GM12878 (cell line): Measurements from ENCODE around the gene VPS13C. TPM values are rescaled to one million over a fixed set of nuclear protein-coding genes. Genes with fewer than 3 reads are reported as not detected.

Experiments used
- ATAC-seq: fragments of 200-7000 bp; cut with Tn5 transposase; 3 replicates; pipeline ENCODE4 v1.9.1; 2020; ENCODE audit warnings: mild to moderate bottlenecking, moderate library complexity
- BruUV-seq: library from RNA; stranded (reverse); fragments of 400-500 nt; replicated peaks from 2 replicates; lab custom pipeline; 2021; lab: Mats Ljungman, UMichigan
- CTCF ChIA-PET: fragments of 300-600 bp; sonication (Branson Sonifier 250); formaldehyde crosslinking; extraction: SDS; loops from one replicate; lab custom pipeline; 2021; ENCODE audit warnings: inconsistent platforms; lab: Yijun Ruan, JAX
- POLR2A ChIA-PET: fragments of 350-600 bp; formaldehyde crosslinking; extraction: SDS; loops from one replicate; lab custom pipeline; 2021; ENCODE audit warnings: inconsistent platforms; lab: Charles Lee
- RAD21 ChIA-PET: fragments of 300-600 bp; sonication (Branson Sonifier 250); formaldehyde crosslinking; loops from one replicate; lab custom pipeline; 2023; ENCODE audit warnings: antibody characterized with exemption; ENCODE audit not compliant: unreplicated experiment; lab: Charles Lee
- SMC1A ChIA-PET: fragments of 300-600 bp; sonication (Branson Sonifier 250); formaldehyde crosslinking; loops from one replicate; lab custom pipeline; 2023; ENCODE audit not compliant: unreplicated experiment, uncharacterized antibody; lab: Charles Lee
- DNase-seq: peaks from one replicate; pipeline ENCODE4 v3.0.0-alpha.2; 2011; ENCODE audit warnings: low read depth, low spot score
- FAIRE-seq: peaks from 3 replicates; lab custom pipeline; 2011; peaks lifted over from hg19 to GRCh38; lab: Jason Lieb, UNC
- H2AFZ ChIP-seq: 2 replicates; pipeline ENCODE4 v1.6.0; 2011; ENCODE audit warnings: low read depth, low read length, control low read depth; ENCODE audit not compliant: control insufficient read depth
- H3K27ac ChIP-seq: 2 replicates; pipeline ENCODE4 v1.5.1; 2011; ENCODE audit warnings: control low read depth; ENCODE audit not compliant: control insufficient read depth, insufficient read depth
- H3K27me3 ChIP-seq, 2 experiments: replicated peaks in 1 of 2; 2 replicates each; pipeline versions ENCODE4 v1.6.0 to v1.6.1; 2011; ENCODE audit warnings: low read length in 1 of 2; ENCODE audit not compliant: control insufficient read depth in 2 of 2, insufficient read depth in 2 of 2
- H3K36me3 ChIP-seq, 2 experiments: 2 replicates each; pipeline ENCODE4 v1.5.1; 2011; ENCODE audit warnings: low read length in 1 of 2; ENCODE audit not compliant: control insufficient read depth in 2 of 2, insufficient read depth in 2 of 2
- H3K4me1 ChIP-seq: 2 replicates; pipeline ENCODE4 v1.6.1; 2011; ENCODE audit warnings: mild to moderate bottlenecking, low read length, moderate library complexity, mixed read lengths; ENCODE audit not compliant: control insufficient read depth, insufficient read depth
- H3K4me2 ChIP-seq: 2 replicates; pipeline ENCODE4 v1.6.0; 2011; ENCODE audit warnings: control low read depth; ENCODE audit not compliant: control insufficient read depth, insufficient read depth
- H3K4me3 ChIP-seq: fragments of 200-600 bp; sonication (generic); 2 replicates; pipeline ENCODE4 v1.5.1; 2016
- H3K79me2 ChIP-seq: 2 replicates; pipeline ENCODE4 v1.6.0; 2011; ENCODE audit warnings: low read length; ENCODE audit not compliant: control insufficient read depth, insufficient read depth
- H3K9ac ChIP-seq: 2 replicates; pipeline ENCODE4 v1.8.0; 2011; ENCODE audit warnings: low read length, control low read depth, mixed read lengths; ENCODE audit not compliant: control insufficient read depth, insufficient read depth
- H3K9me3 ChIP-seq: replicated peaks from 3 replicates; pipeline ENCODE4 v1.5.1; 2011; ENCODE audit warnings: mild to moderate bottlenecking, low read length; ENCODE audit not compliant: control insufficient read depth, insufficient read depth
- H4K20me1 ChIP-seq: 2 replicates; pipeline ENCODE4 v1.6.0; 2011; ENCODE audit not compliant: control insufficient read depth, insufficient read depth
- E4F1 ChIP-seq: fragments of 450-650 bp; IDR thresholded peaks from 2 replicates; pipeline ENCODE4 v1.6.1; 2018; ENCODE audit warnings: borderline replicate concordance, mild to moderate bottlenecking; ENCODE audit not compliant: partially characterized antibody
- ELK1 ChIP-seq: IDR thresholded peaks from 2 replicates; pipeline ENCODE4 v1.6.1; 2012; ENCODE audit warnings: low read depth, low read length, improper control_type of control experiment
- FOS ChIP-seq: IDR thresholded peaks from 3 replicates; pipeline ENCODE4 v1.6.1; 2011; ENCODE audit warnings: borderline replicate concordance; ENCODE audit not compliant: insufficient read length; ENCODE audit errors: extremely low read depth
- HCFC1 ChIP-seq: fragments of 150-350 bp; IDR thresholded peaks from 2 replicates; pipeline ENCODE4 v1.6.1; 2014; ENCODE audit warnings: low read length
- HDGF ChIP-seq: fragments of 450-650 bp; IDR thresholded peaks from 2 replicates; pipeline ENCODE4 v1.6.1; 2016; ENCODE audit warnings: antibody characterized with exemption
- KDM1A ChIP-seq: fragments of 200-600 bp; sonication (generic); IDR thresholded peaks from 2 replicates; pipeline ENCODE4 v1.6.1; 2016; ENCODE audit warnings: borderline replicate concordance
- NFXL1 ChIP-seq: fragments of 450-650 bp; IDR thresholded peaks from 2 replicates; pipeline ENCODE4 v1.6.1; 2017; ENCODE audit warnings: antibody characterized with exemption, mild to moderate bottlenecking, borderline replicate concordance
- NFYB ChIP-seq: IDR thresholded peaks from 2 replicates; pipeline ENCODE4 v1.6.1; 2011; ENCODE audit warnings: low read depth, mild to moderate bottlenecking, low read length, improper control_type of control experiment, moderate library complexity; ENCODE audit not compliant: insufficient read depth
- POLR2A ChIP-seq: IDR thresholded peaks from 2 replicates; pipeline ENCODE4 v1.6.1; 2011; ENCODE audit warnings: low read depth, mild to moderate bottlenecking, low read length
- RAD21 ChIP-seq: IDR thresholded peaks from 2 replicates; pipeline ENCODE4 v1.6.1; 2011; ENCODE audit warnings: mild to moderate bottlenecking, low read depth, low read length, moderate library complexity; ENCODE audit not compliant: insufficient read depth
- REST ChIP-seq: IDR thresholded peaks from 2 replicates; pipeline ENCODE4 v1.6.1; 2012; ENCODE audit warnings: mild to moderate bottlenecking, low read depth, low read length
- RUNX3 ChIP-seq: IDR thresholded peaks from 2 replicates; pipeline ENCODE4 v1.6.1; 2012; ENCODE audit warnings: low read length, inconsistent platforms
- SP1 ChIP-seq: IDR thresholded peaks from one replicate; pipeline ENCODE4 v1.6.1; 2011; ENCODE audit warnings: low read depth, low read length
- SRF ChIP-seq, 2 experiments: IDR thresholded peaks; 2 replicates each; pipeline ENCODE4 v1.6.1; 2011; ENCODE audit warnings: low read depth in 2 of 2, low read length in 2 of 2, mild to moderate bottlenecking in 1 of 2, moderate library complexity in 1 of 2
- USF2 ChIP-seq: IDR thresholded peaks from 2 replicates; pipeline ENCODE4 v1.6.1; 2011; ENCODE audit warnings: low read depth, low read length, improper control_type of control experiment, borderline replicate concordance
- WRNIP1 ChIP-seq: IDR thresholded peaks from 2 replicates; pipeline ENCODE4 v1.6.1; 2011; ENCODE audit warnings: low read depth, low read length, improper control_type of control experiment, borderline replicate concordance
- WGBS: methylation state at CpG from one replicate; pipeline ENCODE4 v1.1.6; 2016; ENCODE audit warnings: low lambda C conversion rate; ENCODE audit not compliant: insufficient replicate concordance, insufficient coverage; ENCODE audit errors: missing lambda C conversion rate; 5-methylcytosine and 5-hydroxymethylcytosine counted together
- in situ Hi-C: fragments of 300-500 bp; cut with MboI; formaldehyde crosslinking; loops from 9 replicates; pipeline ENCODE4 v1.14.3; 2018; ENCODE audit warnings: mixed read lengths
- intact Hi-C: fragments of 100-400 bp; cut with micrococcal nuclease; formaldehyde crosslinking; loops from one replicate; pipeline ENCODE4 v1.14.2; 2022; ENCODE audit not compliant: unreplicated experiment
- polyA plus RNA-seq, 11 experiments: library from polyadenylated mRNA; depleted of rRNA in 4 of 11; unstranded in 6 of 11; stranded (reverse) in 5 of 11; fragments of >200 nt; fragmentation: Nextera tagmentation in 4 of 11; fragmentation: Illumina TruSeq in 1 of 11; extraction: Ambion mirVana in 4 of 11; extraction: Trizol in 1 of 11; gene quantifications; 1 replicate in 1 of 11; 2 replicates in 10 of 11; pipeline versions ENCODE4 v1.2.1 to v1.2.3, GENCODE V29; 2011 to 2016; ENCODE audit warnings: inconsistent platforms in 2 of 11, missing spikeins in 2 of 11, low read depth in 1 of 11
- total RNA-seq, 4 experiments: library from RNA; depleted of rRNA in 3 of 4; stranded (reverse); fragments of >200 nt in 3 of 4; fragmentation: Illumina TruSeq in 1 of 4; extraction: Trizol in 1 of 4; gene quantifications; 2 replicates each; pipeline versions ENCODE4 v1.2.1 to v1.2.3, GENCODE V29; 2013 to 2021

Gene VPS13C
- total and polyA plus RNA-seq, 10 of the 15 experiments (the other 5 are each of a cell fraction or from before 2014, with no cell fraction given): 9.3 to 53.1 (median 31.8) TPM

GRCh38 chr15:61923173-61923572 lies 137.1 kb downstream of the VPS13C start:
- H3K4me1 ChIP-seq: no peaks in the 10 kb centered on the region
- no peak for ATAC-seq
- H3K4me3 ChIP-seq: no peak overlapping the region
- ChIA-PET CTCF (no interaction called here), RAD21 (no interaction called here), POLR2A (interaction anchor here (0.7 kb wide), 1 partner anchor 125 kb away, joined by 6 read pairs; no protein-coding TSS in a partner anchor), SMC1A (no interaction called here)
- FAIRE-seq: no peak
- H3K36me3 ChIP-seq: peaks cover 0 to 16% of the 10 kb centered on the region in 2 experiments; a peak in 1 of 4 replicates
- no peak overlapping the region for H2AFZ ChIP-seq
- no peaks in the 10 kb centered on the region for H4K20me1 ChIP-seq
- no peaks in the 10 kb centered on the region for H3K9me3 ChIP-seq
- intact Hi-C loops: no loop called here
- no peak overlapping the region for H3K9ac ChIP-seq
- H3K27ac ChIP-seq: no peak overlapping the region
- BruUV-seq: no TSS peak
- no peak for DNase-seq
- H3K4me2 ChIP-seq: no peak overlapping the region
- in situ Hi-C loops: no loop called here
- no peaks in the 10 kb centered on the region for H3K27me3 ChIP-seq
- H3K79me2 ChIP-seq: no peaks in the 10 kb centered on the region
- WGBS: 94% methylated on average over 3 of the region's 3 CpGs
- TF ChIP-seq NFXL1: no peak
- no peak for TF ChIP-seq RUNX3
- TF ChIP-seq REST: no peak
- no peak for TF ChIP-seq HDGF
- no peak for TF ChIP-seq WRNIP1
- TF ChIP-seq KDM1A: no peak
- no peak for TF ChIP-seq FOS
- TF ChIP-seq SRF (IDR thresholded peaks at IDR 0.05; ENCODE audit: low read depth in 2 of 2, low read length in 2 of 2): no peak
- no peak for TF ChIP-seq HCFC1
- TF ChIP-seq SP1: no peak
- TF ChIP-seq E4F1: no peak
- TF ChIP-seq ELK1: no peak
- TF ChIP-seq USF2: no peak
- TF ChIP-seq POLR2A: no peak
- no peak for TF ChIP-seq NFYB
- TF ChIP-seq RAD21: no peak
